Measurements from ENCODE around the gene HAND2. TPM values are rescaled to one million over a fixed set of nuclear protein-coding genes. Genes with fewer than 3 reads are reported as not detected.

The HAND2 gene
- total RNA-seq, 4 donors from 2014 or later, result 73.0 to 138 (median 128) TPM

DNA sequence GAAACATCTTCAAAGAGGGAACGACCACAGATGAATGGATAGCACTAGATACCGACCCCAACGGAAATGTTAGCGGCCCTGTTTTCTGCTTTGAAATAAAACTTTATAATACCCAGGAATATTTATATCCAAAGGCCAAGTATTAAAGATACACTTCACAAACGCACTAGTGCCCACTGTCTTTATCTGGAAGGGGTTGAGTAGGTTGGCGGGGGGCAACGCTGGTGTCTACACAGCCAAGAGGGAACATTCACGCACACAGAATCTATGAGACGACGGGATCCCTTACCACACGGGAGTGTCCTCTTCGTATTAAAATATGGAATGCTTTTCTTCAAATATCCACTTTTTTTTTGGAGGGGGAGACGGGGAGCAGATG, 3.3 kb downstream of the HAND2 start:
- Histone ChIP-seq H3K4me1 (peaks cover 0 to 59% (median 8%) of the 10 kb centered on the region in 3 donors), H3K4me3 (peak overlapping the region; percentile 80 to 87), H3K27ac (peak overlapping the region; percentile 82 to 98 (median 98)), H3K9me3 (no peaks in the 10 kb centered on the region), H3K36me3 (peaks cover 0 to 6% of the 10 kb centered on the region in 2 donors), H3K27me3 (peaks cover 44% of the 10 kb centered on the region)
- ATAC-seq, result no peak
- no peak for TF ChIP-seq POLR2A (IDR thresholded peaks at IDR 0.05)
- TF ChIP-seq POLR2AphosphoS5 (IDR thresholded peaks at IDR 0.05), result no peak
- TF ChIP-seq EP300 (IDR thresholded peaks at IDR 0.05), result no peak
- no peak for TF ChIP-seq CTCF (IDR thresholded peaks at IDR 0.05)
- WGBS, 2 donors (ENCODE audit: low coverage in 1 of 2), result 26 to 35% methylated on average over 10 to 13 of the region's 13 CpGs

- no peaks in the 10 kb centered on the region for H3K9me3 ChIP-seq
- no peak for ATAC-seq
- TF ChIP-seq EP300 (IDR thresholded peaks at IDR 0.05) (no peak), POLR2A (IDR thresholded peaks at IDR 0.05) (no peak), POLR2AphosphoS5 (IDR thresholded peaks at IDR 0.05) (no peak), CTCF (IDR thresholded peaks at IDR 0.05) (no peak)
- H3K4me1 ChIP-seq, result peaks cover 0 to 59% (median 10%) of the 10 kb centered on the region in 3 donors
- peak overlapping the region; percentile 80 to 87 for H3K4me3 ChIP-seq
- peak overlapping the region; percentile 82 to 98 (median 98) for H3K27ac ChIP-seq
- peaks cover 0 to 6% of the 10 kb centered on the region in 2 donors for H3K36me3 ChIP-seq
- 20 to 29% methylated on average over 8 to 9 of the region's 10 CpGs for WGBS, 2 donors (ENCODE audit: low coverage in 1 of 2)
- H3K27me3 ChIP-seq, result peaks cover 42% of the 10 kb centered on the region
Measured at GRCh38 chr4:173526027-173526482, 4.0 kb downstream of the HAND2 start.

- Histone ChIP-seq H3K36me3 (peaks cover 0 to 6% of the 10 kb centered on the region in 2 donors), H3K9me3 (no peaks in the 10 kb centered on the region), H3K4me1 (peaks cover 0 to 59% (median 6%) of the 10 kb centered on the region in 3 donors), H3K27ac (peak overlapping the region; percentile 82 to 98 (median 98)), H3K27me3 (peaks cover 41% of the 10 kb centered on the region), H3K4me3 (peak overlapping the region; percentile 80 to 87)
- no peak for TF ChIP-seq POLR2A (IDR thresholded peaks at IDR 0.05)
- no peak for TF ChIP-seq EP300 (IDR thresholded peaks at IDR 0.05)
- peak; percentile 6 for TF ChIP-seq POLR2AphosphoS5 (IDR thresholded peaks at IDR 0.05)
- 5 to 16% methylated on average over 10 to 24 of the region's 48 CpGs for WGBS, 2 donors (ENCODE audit: low coverage in 1 of 2)
- ATAC-seq, result no peak
Measured at GRCh38 chr4:173525118-173526011, 4.7 kb downstream of the HAND2 start.

DNA sequence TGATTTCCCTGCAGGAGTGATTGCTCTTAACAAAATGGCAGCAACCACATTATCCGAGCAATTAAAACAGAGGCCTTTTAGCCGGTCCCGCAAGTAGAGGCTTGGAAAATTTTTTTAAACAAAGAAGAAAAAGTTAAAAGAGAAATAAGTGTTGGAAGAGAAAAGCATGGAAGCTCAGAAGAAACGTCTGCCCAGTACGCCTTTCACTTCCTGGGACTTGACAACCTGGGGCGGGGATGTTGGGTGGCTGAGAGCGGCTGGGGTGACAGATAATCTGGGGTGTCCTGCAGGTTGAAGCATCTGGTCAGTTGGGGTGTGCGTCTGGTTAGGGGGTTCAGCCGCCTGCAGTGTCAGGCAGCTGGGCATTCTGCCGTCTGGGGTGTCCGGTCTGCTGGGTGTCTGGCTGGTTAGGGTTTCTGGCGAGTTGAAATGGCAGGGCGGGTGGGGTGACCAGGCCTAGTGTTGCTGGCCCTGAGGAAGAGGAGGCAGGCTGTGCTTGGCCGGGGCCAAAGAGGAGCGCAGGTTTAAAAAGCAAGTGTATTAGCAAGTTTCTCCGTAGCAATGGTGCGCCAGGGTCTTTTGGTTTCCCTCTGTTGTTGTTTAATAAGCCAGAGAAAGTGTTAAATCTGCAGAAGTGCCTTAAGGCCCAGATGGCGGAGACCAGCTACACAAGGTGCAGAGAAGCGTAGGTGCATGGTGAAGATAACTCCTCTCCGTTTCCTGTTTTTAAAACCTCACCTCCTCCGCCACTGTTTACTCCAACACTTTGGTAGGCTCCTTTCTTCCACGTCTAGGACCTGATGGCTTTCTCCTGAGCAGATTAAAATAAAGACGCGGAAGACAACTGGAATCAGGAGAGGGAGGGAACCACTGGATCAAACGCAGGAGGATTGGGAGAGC, 5.6 kb downstream of the HAND2 start:
- peaks cover 0 to 59% (median 6%) of the 10 kb centered on the region in 3 donors for H3K4me1 ChIP-seq
- no peak for ATAC-seq
- 31% methylated on average over 16 to 25 of the region's 25 CpGs for WGBS, 2 donors (ENCODE audit: low coverage in 1 of 2)

More for the DNA sequence above, 5.6 kb downstream of the HAND2 start:
- no peaks in the 10 kb centered on the region for H3K9me3 ChIP-seq
- H3K27me3 ChIP-seq, result peaks cover 38% of the 10 kb centered on the region
- peak overlapping the region; percentile 80 to 87 for H3K4me3 ChIP-seq
- H3K36me3 ChIP-seq, result peaks cover 0 to 6% of the 10 kb centered on the region in 2 donors
- no peak for TF ChIP-seq EP300 (IDR thresholded peaks at IDR 0.05)
- no peak for TF ChIP-seq CTCF (IDR thresholded peaks at IDR 0.05)
- TF ChIP-seq POLR2AphosphoS5 (IDR thresholded peaks at IDR 0.05), result no peak
- TF ChIP-seq POLR2A (IDR thresholded peaks at IDR 0.05), result peak in 1 of 2 donors; percentile 10
- H3K27ac ChIP-seq, result peak overlapping the region; percentile 82 to 98 (median 98)
